Measurements from ENCODE around the gene FUCA2. TPM values are rescaled to one million over a fixed set of nuclear protein-coding genes. Genes with fewer than 3 reads are reported as not detected.
"Not testable (repeated sequence)": the region's sequence is repeated elsewhere in the genome, so short reads cannot be mapped to it uniquely, and the experiment has no call there.

The FUCA2 gene
- total RNA-seq, 2 donors from 2014 or later = 7.8 to 8.3 TPM

DNA sequence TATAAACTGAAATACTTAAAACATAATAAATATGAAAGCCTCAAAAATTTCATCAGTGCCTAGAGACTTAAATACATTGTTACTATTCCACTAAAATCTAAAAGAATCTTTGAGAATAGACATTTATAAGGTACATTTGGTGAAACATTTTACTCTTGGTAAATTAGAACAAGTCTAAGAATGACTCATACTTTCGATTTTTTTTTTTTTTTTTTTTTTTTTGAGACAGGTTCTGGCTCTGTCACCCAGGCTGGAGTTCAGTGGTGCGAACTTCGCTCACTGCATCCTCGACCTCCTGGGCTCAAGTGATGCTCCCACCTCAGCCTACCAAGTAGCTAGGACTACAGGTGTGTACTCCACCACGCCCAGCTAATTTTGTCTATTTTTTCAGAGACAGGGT lies 6.4 kb downstream of the FUCA2 start:
- Mint-ChIP-seq H3K27me3 (no peaks in the 10 kb centered on the region), H3K27ac (peak overlapping the region; percentile 67), H3K4me1 (peaks cover 20% of the 10 kb centered on the region), H3K4me3 (no peak overlapping the region), H3K36me3 (ENCODE audit: low read depth) (peaks cover 1% of the 10 kb centered on the region)
- no peaks in the 10 kb centered on the region for H3K9me3 ChIP-seq (ENCODE audit: control insufficient read depth, low read length, poor library complexity, severe bottlenecking)
- DNase-seq (no peak), ATAC-seq (no peak)

DNA sequence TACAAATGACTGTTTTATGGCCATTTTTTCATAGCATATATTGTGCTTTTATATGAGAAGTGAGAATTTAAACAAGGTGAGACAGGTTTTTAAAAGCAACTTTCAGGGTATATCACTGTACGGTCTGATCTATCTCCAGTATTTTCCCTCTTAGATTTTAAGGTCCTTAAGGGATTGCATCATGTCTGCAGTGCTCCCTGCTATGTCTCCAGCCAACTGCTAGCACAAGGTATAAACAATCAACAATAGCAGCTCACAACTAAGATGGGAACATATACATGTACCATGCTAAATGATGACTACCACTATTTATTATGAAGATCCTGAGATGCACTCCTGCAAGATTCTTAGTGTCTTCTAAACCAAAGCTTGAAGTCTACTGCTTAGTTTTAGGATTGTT lies 7.2 kb downstream of the FUCA2 start:
- H3K27ac Mint-ChIP-seq = no peak overlapping the region
- H3K36me3 Mint-ChIP-seq (ENCODE audit: low read depth) = peaks cover 4% of the 10 kb centered on the region

GRCh38 chr6:143501851-143502250 lies 9.7 kb downstream of the FUCA2 start:
- no peaks in the 10 kb centered on the region for H3K27me3 Mint-ChIP-seq
- H3K36me3 Mint-ChIP-seq (ENCODE audit: low read depth) = peaks cover 6% of the 10 kb centered on the region
- ATAC-seq = no peak
- H3K27ac Mint-ChIP-seq = no peak overlapping the region
- no peak overlapping the region for H3K4me3 Mint-ChIP-seq
- H3K4me1 Mint-ChIP-seq = peaks cover 21% of the 10 kb centered on the region
- H3K9me3 ChIP-seq (ENCODE audit: control insufficient read depth, low read length, poor library complexity, severe bottlenecking) = no peaks in the 10 kb centered on the region
- DNase-seq = no peak

More for the DNA sequence above, 7.2 kb downstream of the FUCA2 start:
- Mint-ChIP-seq H3K4me1 (peaks cover 21% of the 10 kb centered on the region), H3K27me3 (no peaks in the 10 kb centered on the region), H3K4me3 (no peak overlapping the region)
- ATAC-seq = no peak
- no peaks in the 10 kb centered on the region for H3K9me3 ChIP-seq (ENCODE audit: control insufficient read depth, low read length, poor library complexity, severe bottlenecking)
- no peak for DNase-seq

DNA sequence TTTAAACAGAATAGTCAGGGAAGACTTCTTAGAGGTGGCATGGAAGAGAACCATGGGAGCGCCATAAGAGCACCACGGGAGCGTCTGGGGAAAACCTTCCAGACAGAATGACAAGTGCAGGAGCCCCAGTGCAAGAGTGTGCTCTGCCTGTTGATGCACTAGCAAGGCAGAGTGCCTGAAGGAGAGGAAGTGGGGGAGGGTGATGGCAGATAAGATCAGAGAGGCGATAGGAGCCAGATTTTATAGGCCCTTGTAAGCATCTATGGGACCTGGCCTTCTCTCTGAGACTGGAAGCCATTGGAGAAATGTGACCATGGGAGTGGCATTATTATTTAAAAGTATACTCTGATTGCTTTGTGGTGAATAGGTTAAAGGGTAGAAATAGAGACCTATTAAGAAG lies 13.1 kb downstream of the FUCA2 start:
- peak overlapping the region; percentile 62 for H3K27ac Mint-ChIP-seq

DNA sequence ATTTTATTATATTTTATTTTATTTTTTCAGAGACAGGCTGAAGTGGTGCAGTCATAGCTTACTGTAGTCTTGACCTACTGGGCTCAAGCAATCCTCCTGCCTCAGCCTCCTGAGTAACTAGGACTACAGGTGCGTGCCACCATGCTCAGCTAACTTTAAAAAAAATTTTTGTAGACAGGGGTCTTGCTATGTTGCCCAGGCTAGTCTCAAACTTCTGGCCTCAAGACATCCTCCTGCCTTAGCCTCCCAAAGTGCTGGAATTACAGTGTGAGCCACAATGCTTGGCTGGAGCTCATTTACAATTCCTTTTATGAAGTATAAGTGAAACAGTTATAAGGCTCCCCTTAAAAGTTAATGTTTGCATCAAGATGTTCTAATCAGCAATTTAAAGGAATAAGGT lies 14.5 kb downstream of the FUCA2 start:
- no peaks in the 10 kb centered on the region for H3K27me3 Mint-ChIP-seq
- ATAC-seq = no peak
- H3K4me1 Mint-ChIP-seq = peaks cover 15% of the 10 kb centered on the region
- no peak for DNase-seq
- peaks cover 6% of the 10 kb centered on the region for H3K36me3 Mint-ChIP-seq (ENCODE audit: low read depth)
- H3K9me3 ChIP-seq (ENCODE audit: control insufficient read depth, low read length, poor library complexity, severe bottlenecking) = no peaks in the 10 kb centered on the region
- no peak overlapping the region for H3K27ac Mint-ChIP-seq
- H3K4me3 Mint-ChIP-seq = no peak overlapping the region

More for the DNA sequence above, 13.1 kb downstream of the FUCA2 start:
- H3K9me3 ChIP-seq (ENCODE audit: control insufficient read depth, low read length, poor library complexity, severe bottlenecking) = no peaks in the 10 kb centered on the region
- DNase-seq = no peak
- no peaks in the 10 kb centered on the region for H3K27me3 Mint-ChIP-seq
- peaks cover 15% of the 10 kb centered on the region for H3K4me1 Mint-ChIP-seq
- ATAC-seq = peak; percentile 70
- H3K4me3 Mint-ChIP-seq = no peak overlapping the region
- peaks cover 6% of the 10 kb centered on the region for H3K36me3 Mint-ChIP-seq (ENCODE audit: low read depth)

- DNase-seq = no peak
- Mint-ChIP-seq H3K27me3 (no peaks in the 10 kb centered on the region), H3K27ac (no peak overlapping the region), H3K36me3 (ENCODE audit: low read depth) (no peaks in the 10 kb centered on the region), H3K4me1 (no peaks in the 10 kb centered on the region), H3K4me3 (no peak overlapping the region)
- no peak for ATAC-seq
- no peaks in the 10 kb centered on the region for H3K9me3 ChIP-seq (ENCODE audit: control insufficient read depth, low read length, poor library complexity, severe bottlenecking)
These were observed 20.7 kb downstream of the FUCA2 start for GRCh38 chr6:143490775-143491174.

DNA sequence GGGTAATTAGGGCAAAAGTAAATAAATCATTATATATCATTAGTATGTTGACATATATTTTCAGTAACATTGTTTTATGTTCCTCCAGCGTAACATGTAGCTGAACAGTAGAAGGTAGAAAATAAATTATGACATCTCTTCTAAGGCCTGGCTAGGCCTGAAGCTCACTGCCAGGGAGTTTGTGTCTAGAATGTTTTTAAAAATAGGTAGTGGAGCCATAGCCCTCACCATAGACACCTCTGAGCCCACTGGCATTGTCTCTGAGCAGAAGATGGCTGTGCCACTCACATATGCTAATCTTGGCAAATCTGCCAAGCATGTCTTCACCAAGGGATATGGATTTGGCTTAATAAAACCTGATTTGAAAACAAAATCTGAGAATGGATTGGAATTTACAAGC lies 21.3 kb downstream of the FUCA2 start:
- Mint-ChIP-seq H3K4me1 (no peaks in the 10 kb centered on the region), H3K27ac (no peak overlapping the region), H3K27me3 (no peaks in the 10 kb centered on the region), H3K4me3 (no peak overlapping the region), H3K36me3 (ENCODE audit: low read depth) (no peaks in the 10 kb centered on the region)
- H3K9me3 ChIP-seq (ENCODE audit: control insufficient read depth, low read length, poor library complexity, severe bottlenecking) = no peaks in the 10 kb centered on the region
- DNase-seq (no peak), ATAC-seq (no peak)

DNA sequence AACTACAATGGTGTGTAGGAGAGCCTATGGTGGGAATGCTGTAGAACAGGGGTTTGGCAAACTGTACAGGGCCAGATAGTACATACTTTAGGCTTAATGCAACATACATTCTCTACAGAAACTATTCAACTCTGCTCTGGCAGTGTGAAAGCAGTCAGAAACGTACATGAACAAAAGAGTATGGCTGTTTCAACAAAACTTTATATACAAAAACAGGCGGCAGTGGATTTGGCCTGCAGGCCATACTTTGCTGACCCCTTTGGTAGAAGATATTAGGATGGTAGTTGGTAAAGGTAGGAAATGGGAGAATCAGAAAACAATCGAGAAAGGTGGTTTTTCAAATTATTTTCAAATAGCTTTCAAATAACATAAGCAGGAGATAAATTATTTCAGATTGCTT lies 24.8 kb downstream of the FUCA2 start:
- H3K9me3 ChIP-seq (ENCODE audit: control insufficient read depth, low read length, poor library complexity, severe bottlenecking) = no peaks in the 10 kb centered on the region
- Mint-ChIP-seq H3K36me3 (ENCODE audit: low read depth) (peaks cover 2% of the 10 kb centered on the region), H3K27ac (no peak overlapping the region), H3K27me3 (no peaks in the 10 kb centered on the region), H3K4me1 (no peaks in the 10 kb centered on the region), H3K4me3 (no peak overlapping the region)
- DNase-seq (no peak), ATAC-seq (no peak)

GRCh38 chr6:143485967-143486366 lies 25.6 kb downstream of the FUCA2 start:
- Mint-ChIP-seq H3K27me3 (no peaks in the 10 kb centered on the region), H3K27ac (no peak overlapping the region), H3K4me3 (no peak overlapping the region), H3K4me1 (no peaks in the 10 kb centered on the region), H3K36me3 (ENCODE audit: low read depth) (peaks cover 2% of the 10 kb centered on the region)
- H3K9me3 ChIP-seq (ENCODE audit: control insufficient read depth, low read length, poor library complexity, severe bottlenecking) = no peaks in the 10 kb centered on the region
- ATAC-seq (no peak), DNase-seq (no peak)

DNA sequence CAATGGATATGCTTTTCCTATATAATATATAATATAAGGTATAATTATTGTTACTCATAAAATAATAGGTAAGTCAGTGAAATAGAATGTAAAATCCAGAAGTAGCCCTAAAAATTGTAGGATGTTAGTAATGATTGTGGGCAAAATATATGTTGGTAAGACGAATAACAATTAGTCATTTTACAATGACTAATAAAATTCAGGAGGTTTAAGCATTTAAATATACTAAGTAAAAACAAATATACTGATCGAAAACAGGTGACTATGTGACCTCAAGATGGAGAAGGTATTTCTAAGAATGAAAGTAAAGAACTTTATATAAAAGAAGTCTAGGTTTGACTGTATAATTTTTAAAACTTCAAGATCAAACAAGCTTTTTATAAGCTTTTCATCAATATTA lies 28.9 kb downstream of the FUCA2 start:
- peaks cover 7% of the 10 kb centered on the region for H3K36me3 Mint-ChIP-seq (ENCODE audit: low read depth)
- ATAC-seq = no peak

GRCh38 chr6:143478479-143479062 lies 32.9 kb downstream of the FUCA2 start:
- no peaks in the 10 kb centered on the region for H3K9me3 ChIP-seq (ENCODE audit: control insufficient read depth, low read length, poor library complexity, severe bottlenecking)
- DNase-seq = no peak
- H3K36me3 Mint-ChIP-seq (ENCODE audit: low read depth) = peaks cover 16% of the 10 kb centered on the region
- no peak for ATAC-seq
- peaks cover 5% of the 10 kb centered on the region for H3K4me1 Mint-ChIP-seq
- no peak overlapping the region for H3K4me3 Mint-ChIP-seq
- H3K27me3 Mint-ChIP-seq = no peaks in the 10 kb centered on the region
- H3K27ac Mint-ChIP-seq = no peak overlapping the region

More for the DNA sequence above, 28.9 kb downstream of the FUCA2 start:
- DNase-seq = no peak
- H3K9me3 ChIP-seq (ENCODE audit: control insufficient read depth, low read length, poor library complexity, severe bottlenecking) = no peaks in the 10 kb centered on the region
- Mint-ChIP-seq H3K27me3 (no peaks in the 10 kb centered on the region), H3K4me3 (no peak overlapping the region), H3K27ac (no peak overlapping the region), H3K4me1 (no peaks in the 10 kb centered on the region)

DNA sequence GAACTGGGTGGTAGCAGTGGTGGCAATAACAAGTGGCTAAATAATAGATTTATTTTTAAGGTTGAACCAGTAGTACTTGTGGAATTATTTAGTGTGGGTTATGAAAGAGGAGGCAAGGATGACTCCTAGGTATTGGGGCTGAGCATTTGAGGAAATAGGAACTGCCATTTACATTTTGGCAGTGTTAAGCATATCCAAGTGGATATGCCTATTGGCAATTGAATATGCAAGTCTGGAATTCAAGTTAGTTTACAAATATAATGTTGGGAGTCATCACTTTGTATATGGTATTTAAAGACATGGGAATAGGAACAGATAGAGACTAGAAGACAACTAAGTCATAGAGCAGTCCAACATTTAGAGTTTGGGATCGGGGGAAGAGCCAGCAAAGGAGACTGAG lies 35.0 kb downstream of the FUCA2 start:
- ATAC-seq (no peak), DNase-seq (no peak)
- Mint-ChIP-seq H3K4me1 (peaks cover 5% of the 10 kb centered on the region), H3K4me3 (no peak overlapping the region), H3K27me3 (no peaks in the 10 kb centered on the region), H3K36me3 (ENCODE audit: low read depth) (peaks cover 16% of the 10 kb centered on the region), H3K27ac (no peak overlapping the region)
- H3K9me3 ChIP-seq (ENCODE audit: control insufficient read depth, low read length, poor library complexity, severe bottlenecking) = no peaks in the 10 kb centered on the region

- DNase-seq (no peak), ATAC-seq (no peak)
- Mint-ChIP-seq H3K36me3 (ENCODE audit: low read depth) (peaks cover 11% of the 10 kb centered on the region), H3K27me3 (no peaks in the 10 kb centered on the region), H3K4me1 (peaks cover 9% of the 10 kb centered on the region), H3K4me3 (no peak overlapping the region), H3K27ac (no peak overlapping the region)
- H3K9me3 ChIP-seq (ENCODE audit: control insufficient read depth, low read length, poor library complexity, severe bottlenecking) = no peaks in the 10 kb centered on the region
These were observed 39.7 kb downstream of the FUCA2 start for GRCh38 chr6:143471822-143472221.

DNA sequence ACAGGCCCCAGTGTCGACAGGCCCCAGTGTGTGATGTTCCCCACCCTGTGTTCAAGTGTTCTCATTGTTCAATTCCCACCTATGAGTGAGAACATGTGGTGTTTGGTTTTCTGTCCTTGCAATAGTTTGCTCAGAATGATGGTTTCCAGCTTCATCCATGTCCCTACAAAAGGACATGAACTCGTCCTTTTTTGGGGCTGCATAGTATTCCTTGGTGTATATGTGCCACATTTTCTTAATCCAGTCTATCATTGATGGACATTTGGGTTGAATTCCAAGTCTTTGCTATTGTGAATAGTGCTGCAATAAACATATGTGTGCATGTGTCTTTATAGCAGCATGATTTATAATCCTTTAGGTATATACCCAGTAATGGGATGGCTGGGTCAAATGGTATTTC lies 42.7 kb downstream of the FUCA2 start:
- not testable (repeated sequence) for H3K4me1 Mint-ChIP-seq; DNase-seq; H3K36me3 Mint-ChIP-seq (ENCODE audit: low read depth); H3K9me3 ChIP-seq (ENCODE audit: control insufficient read depth, low read length, poor library complexity, severe bottlenecking); H3K27ac Mint-ChIP-seq; ATAC-seq; H3K27me3 Mint-ChIP-seq; H3K4me3 Mint-ChIP-seq

Measured in T-helper 17 cell (primary cell).